GM19455 (cell line): ENCODE data around the gene SP6.

Experiments
- ATAC-seq: cut with Tn5 transposase; IDR thresholded peaks from one replicate; pipeline ENCODE4 v1.9.1; 2021; ENCODE audit not compliant: unreplicated experiment

The SP6 gene

GRCh38 chr17:47850692-47851573 lies at the start of gene SP6:
TSS of gene SP6 (minus strand) at chr17:47851163. CDS start at chr17:47848429, 2,734 bp downstream.
- ATAC-seq = no peak

- no peak for ATAC-seq
Measured at GRCh38 chr17:47899643-47900042, 48.7 kb upstream of the SP6 start.

GRCh38 chr17:47898241-47898640 lies 47.3 kb upstream of the SP6 start:
- no peak for ATAC-seq

- ATAC-seq = no peak
Measured at GRCh38 chr17:47897561-47897960, 46.6 kb upstream of the SP6 start.

- no peak for ATAC-seq
Measured at GRCh38 chr17:47896672-47897490, 45.9 kb upstream of the SP6 start.

GRCh38 chr17:47895856-47896671 lies 45.1 kb upstream of the SP6 start, which contains the start of gene SP2:
TSS of gene SP2 (plus strand) at chr17:47896236. CDS start at chr17:47896287, 51 bp downstream.
- peak; percentile 93 for ATAC-seq

- no peak for ATAC-seq
Measured at GRCh38 chr17:47895347-47895855, 44.4 kb upstream of the SP6 start.

- no peak for ATAC-seq
Measured at GRCh38 chr17:47894498-47895346, 43.8 kb upstream of the SP6 start.

GRCh38 chr17:47891545-47892088 lies 40.7 kb upstream of the SP6 start:
- no peak for ATAC-seq

GRCh38 chr17:47889734-47890529 lies 39.0 kb upstream of the SP6 start:
- ATAC-seq = no peak

- no peak for ATAC-seq
Measured at GRCh38 chr17:47888293-47888692, 37.3 kb upstream of the SP6 start.

- no peak for ATAC-seq
Measured at GRCh38 chr17:47884905-47885730, 34.2 kb upstream of the SP6 start.

GRCh38 chr17:47884427-47884740 lies 33.4 kb upstream of the SP6 start:
- no peak for ATAC-seq

- no peak for ATAC-seq
Measured at GRCh38 chr17:47883589-47884426, 32.8 kb upstream of the SP6 start.

- ATAC-seq = no peak
Measured at GRCh38 chr17:47882695-47883588, 32.0 kb upstream of the SP6 start.

- no peak for ATAC-seq
Measured at GRCh38 chr17:47882247-47882646, 31.3 kb upstream of the SP6 start.
